GM12801 (cell line): ENCODE data around the gene EXOC3L2.

Experiments used
- TF ChIP-seq, protein P1 (sequence below): IDR thresholded peaks from one replicate; pipeline ENCODE4 v1.5.1; 2011; ENCODE audit warnings: control low read depth; ENCODE audit not compliant: insufficient read length; ENCODE audit errors: extremely low read depth

The EXOC3L2 gene

GRCh38 chr19:45169602-45170001 is 75.6 kb downstream of the EXOC3L2 start:
- TF ChIP-seq, protein P1, sequence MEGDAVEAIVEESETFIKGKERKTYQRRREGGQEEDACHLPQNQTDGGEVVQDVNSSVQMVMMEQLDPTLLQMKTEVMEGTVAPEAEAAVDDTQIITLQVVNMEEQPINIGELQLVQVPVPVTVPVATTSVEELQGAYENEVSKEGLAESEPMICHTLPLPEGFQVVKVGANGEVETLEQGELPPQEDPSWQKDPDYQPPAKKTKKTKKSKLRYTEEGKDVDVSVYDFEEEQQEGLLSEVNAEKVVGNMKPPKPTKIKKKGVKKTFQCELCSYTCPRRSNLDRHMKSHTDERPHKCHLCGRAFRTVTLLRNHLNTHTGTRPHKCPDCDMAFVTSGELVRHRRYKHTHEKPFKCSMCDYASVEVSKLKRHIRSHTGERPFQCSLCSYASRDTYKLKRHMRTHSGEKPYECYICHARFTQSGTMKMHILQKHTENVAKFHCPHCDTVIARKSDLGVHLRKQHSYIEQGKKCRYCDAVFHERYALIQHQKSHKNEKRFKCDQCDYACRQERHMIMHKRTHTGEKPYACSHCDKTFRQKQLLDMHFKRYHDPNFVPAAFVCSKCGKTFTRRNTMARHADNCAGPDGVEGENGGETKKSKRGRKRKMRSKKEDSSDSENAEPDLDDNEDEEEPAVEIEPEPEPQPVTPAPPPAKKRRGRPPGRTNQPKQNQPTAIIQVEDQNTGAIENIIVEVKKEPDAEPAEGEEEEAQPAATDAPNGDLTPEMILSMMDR = no peak

GRCh38 chr19:45168767-45169351 is 76.3 kb downstream of the EXOC3L2 start:
- TF ChIP-seq, protein P1 = no peak

GRCh38 chr19:45166723-45167252 is 78.4 kb downstream of the EXOC3L2 start:
- TF ChIP-seq, protein P1 = no peak

- TF ChIP-seq, protein P1 = no peak
Measured at GRCh38 chr19:45164577-45165335, 80.5 kb downstream of the EXOC3L2 start.

- TF ChIP-seq, protein P1 = no peak
Measured at GRCh38 chr19:45163751-45164460, 81.3 kb downstream of the EXOC3L2 start.

DNA sequence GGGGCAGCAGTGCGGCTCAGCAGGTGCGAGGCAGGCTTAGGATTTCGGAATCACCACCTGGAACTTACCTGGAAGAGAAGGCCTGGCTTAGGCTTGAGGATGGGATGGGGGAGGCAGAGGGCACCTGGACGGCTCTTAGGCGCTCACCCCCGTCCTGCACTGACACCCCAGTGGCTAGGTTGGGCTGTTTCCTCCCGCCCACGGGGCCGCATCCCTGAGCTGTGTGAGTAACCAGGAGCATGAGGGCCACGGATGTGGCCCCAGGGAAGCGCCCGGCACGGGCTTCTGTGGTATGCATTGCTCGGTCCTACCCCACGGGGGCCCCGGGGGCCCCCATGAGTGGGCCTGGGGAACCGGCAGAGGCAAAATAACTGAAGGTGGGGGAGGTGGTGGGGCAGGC is 82.1 kb downstream of the EXOC3L2 start:
- TF ChIP-seq, protein P1 = no peak

GRCh38 chr19:45162608-45163143 is 82.5 kb downstream of the EXOC3L2 start:
- TF ChIP-seq, protein P1 = no peak
